Breast epithelium (tissue), 4 donors: Measurements from ENCODE around the gene C11orf52. TPM values are rescaled to one million over a fixed set of nuclear protein-coding genes. Genes with fewer than 3 reads are reported as not detected.

Experiments used
- DNase-seq, 2 donors: peaks; one replicate each; pipeline ENCODE4 v3.0.0-alpha.2; 2019; ENCODE audit warnings: low spot score in 2 of 2
- H3K27ac ChIP-seq, 2 donors: fragments of 200-600 bp; sonication (generic) in 1 of 2; one replicate each; pipeline ENCODE4 v1.5.1; 2016 to 2019; ENCODE audit warnings: mild to moderate bottlenecking in 1 of 2
- H3K27me3 ChIP-seq, 2 donors: fragments of 200-600 bp; sonication (generic) in 1 of 2; one replicate each; pipeline versions ENCODE4 v1.5.1 to v1.6.0; 2017 to 2019; ENCODE audit warnings: control low read depth in 1 of 2, mild to moderate bottlenecking in 1 of 2
- H3K36me3 ChIP-seq: fragments of 200-600 bp; one replicate; pipeline ENCODE4 v1.5.1; 2019
- H3K4me1 ChIP-seq, 2 donors: fragments of 200-600 bp; sonication (generic); one replicate each; pipeline ENCODE4 v1.5.1; 2016 to 2019; ENCODE audit warnings: control low read depth in 1 of 2
- H3K4me3 ChIP-seq, 3 donors: fragments of 200-600 bp; sonication (generic); 1 replicate in 2 of 3; 2 replicates in 1 of 3; pipeline ENCODE4 v1.5.1; 2016 to 2019; ENCODE audit warnings: mild to moderate bottlenecking in 3 of 3, moderate library complexity in 2 of 3
- H3K9me3 ChIP-seq, 2 donors: fragments of 200-600 bp; sonication (generic) in 1 of 2; one replicate each; pipeline ENCODE4 v1.5.1; 2016 to 2019; ENCODE audit warnings: control low read depth in 1 of 2
- POLR2A ChIP-seq: fragments of 450-650 bp; IDR thresholded peaks from one replicate; pipeline ENCODE4 v1.6.1; 2016; ENCODE audit warnings: antibody characterized with exemption, mild to moderate bottlenecking, moderate library complexity
- POLR2AphosphoS5 ChIP-seq, 3 donors: sonication (generic); formaldehyde crosslinking; IDR thresholded peaks; one replicate each; pipeline ENCODE4 v1.6.1; 2017; ENCODE audit warnings: antibody characterized with exemption in 3 of 3
- intact Hi-C: fragments of 100-400 bp; cut with DNase I; formaldehyde crosslinking; loops from one replicate; pipeline ENCODE4 v1.15.1; 2023; ENCODE audit warnings: low total_unique reads
- total RNA-seq, 3 donors: library from RNA; depleted of rRNA; stranded (reverse); fragments of >200 nt; gene quantifications; one replicate each; pipeline ENCODE4 v1.1.0, GENCODE V29; 2016
- TF ChIP-seq, protein P1 (sequence below), 3 donors: fragments of 450-650 bp; IDR thresholded peaks; one replicate each; pipeline ENCODE4 v1.5.1; 2016 to 2017; ENCODE audit warnings: antibody characterized with exemption in 3 of 3, mild to moderate bottlenecking in 3 of 3, moderate library complexity in 3 of 3

Gene C11orf52
- total RNA-seq, 3 donors from 2014 or later, result 7.5 to 40.5 (median 19.0) TPM

DNA sequence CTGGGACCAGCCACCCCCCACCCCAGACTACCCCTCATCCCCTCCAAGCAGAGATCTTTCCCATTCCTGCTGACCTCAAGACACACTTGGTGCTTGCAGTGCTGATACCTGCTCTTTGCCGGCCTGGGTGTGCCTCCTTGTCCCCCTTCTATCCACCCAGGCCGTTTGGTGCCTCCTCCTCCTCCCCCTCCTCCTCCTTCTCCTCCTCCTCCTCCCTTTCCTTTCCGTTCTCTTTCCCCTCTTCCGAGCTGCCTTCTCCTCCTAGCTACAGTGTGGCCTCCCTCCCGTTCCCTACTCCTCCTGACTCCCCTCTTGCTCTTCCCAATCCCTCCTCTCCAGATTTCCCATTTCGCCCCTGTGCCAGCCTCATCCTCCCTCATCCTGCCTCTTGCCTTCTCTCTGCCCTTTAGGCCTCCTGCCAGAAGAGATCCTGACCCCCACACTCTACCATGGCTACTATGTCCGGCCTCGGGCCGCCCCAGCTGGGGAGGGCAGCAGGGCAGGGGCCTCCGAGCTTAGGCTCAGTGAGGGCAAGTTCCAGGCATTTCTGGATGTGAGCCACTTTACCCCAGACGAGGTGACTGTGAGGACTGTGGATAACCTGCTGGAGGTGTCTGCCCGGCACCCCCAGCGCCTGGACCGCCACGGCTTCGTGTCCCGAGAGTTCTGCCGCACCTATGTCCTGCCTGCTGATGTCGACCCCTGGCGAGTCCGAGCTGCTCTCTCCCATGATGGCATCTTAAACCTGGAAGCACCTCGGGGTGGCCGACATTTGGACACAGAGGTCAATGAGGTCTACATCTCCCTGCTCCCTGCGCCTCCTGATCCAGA is 5.5 kb upstream of the C11orf52 start:
- DNase-seq, result no peak

DNA sequence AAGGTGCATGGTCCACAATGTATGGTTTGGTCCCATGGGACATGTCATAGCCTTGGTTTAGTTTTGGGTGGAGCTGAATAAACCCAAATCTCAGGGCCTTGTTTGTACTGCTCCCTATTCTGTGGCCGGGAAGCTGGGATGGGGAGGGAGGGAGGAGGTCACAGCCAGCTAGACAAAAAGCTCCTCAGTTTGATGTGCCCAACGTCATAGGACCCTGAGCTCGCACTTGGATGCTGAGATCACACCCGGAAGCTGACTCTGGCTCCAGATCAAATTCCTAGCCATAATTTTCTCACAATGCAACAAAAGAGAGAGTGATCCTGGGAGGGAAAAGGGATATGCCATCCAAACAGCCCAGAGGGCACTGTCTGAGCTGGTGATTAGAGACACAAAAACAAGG is 4.7 kb upstream of the C11orf52 start:
- Histone ChIP-seq H3K4me3 (peak overlapping the region; percentile 61 to 78 (median 63)), H3K27ac (peak overlapping the region; percentile 96 to 97), H3K9me3 (no peaks in the 10 kb centered on the region), H3K27me3 (no peaks in the 10 kb centered on the region), H3K36me3 (no peaks in the 10 kb centered on the region), H3K4me1 (no peaks in the 10 kb centered on the region)
- intact Hi-C loops, result no loop called here
- TF ChIP-seq POLR2A, result no peak
- TF ChIP-seq, protein P1, sequence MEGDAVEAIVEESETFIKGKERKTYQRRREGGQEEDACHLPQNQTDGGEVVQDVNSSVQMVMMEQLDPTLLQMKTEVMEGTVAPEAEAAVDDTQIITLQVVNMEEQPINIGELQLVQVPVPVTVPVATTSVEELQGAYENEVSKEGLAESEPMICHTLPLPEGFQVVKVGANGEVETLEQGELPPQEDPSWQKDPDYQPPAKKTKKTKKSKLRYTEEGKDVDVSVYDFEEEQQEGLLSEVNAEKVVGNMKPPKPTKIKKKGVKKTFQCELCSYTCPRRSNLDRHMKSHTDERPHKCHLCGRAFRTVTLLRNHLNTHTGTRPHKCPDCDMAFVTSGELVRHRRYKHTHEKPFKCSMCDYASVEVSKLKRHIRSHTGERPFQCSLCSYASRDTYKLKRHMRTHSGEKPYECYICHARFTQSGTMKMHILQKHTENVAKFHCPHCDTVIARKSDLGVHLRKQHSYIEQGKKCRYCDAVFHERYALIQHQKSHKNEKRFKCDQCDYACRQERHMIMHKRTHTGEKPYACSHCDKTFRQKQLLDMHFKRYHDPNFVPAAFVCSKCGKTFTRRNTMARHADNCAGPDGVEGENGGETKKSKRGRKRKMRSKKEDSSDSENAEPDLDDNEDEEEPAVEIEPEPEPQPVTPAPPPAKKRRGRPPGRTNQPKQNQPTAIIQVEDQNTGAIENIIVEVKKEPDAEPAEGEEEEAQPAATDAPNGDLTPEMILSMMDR (IDR thresholded peaks at IDR 0.05), result no peak
- peak in 1 of 3 donors; percentile 53 for TF ChIP-seq POLR2AphosphoS5 (IDR thresholded peaks at IDR 0.05)
- peak in 1 of 2 donors; percentile 80 for DNase-seq

More for the DNA sequence above, 5.5 kb upstream of the C11orf52 start:
- H3K9me3 ChIP-seq, result no peaks in the 10 kb centered on the region
- H3K4me3 ChIP-seq, result peak overlapping the region; percentile 61 to 78 (median 63)
- TF ChIP-seq, protein P1 (IDR thresholded peaks at IDR 0.05), result no peak
- TF ChIP-seq POLR2AphosphoS5 (IDR thresholded peaks at IDR 0.05), result peak in 1 of 3 donors; percentile 8
- H3K27me3 ChIP-seq, result no peaks in the 10 kb centered on the region
- H3K27ac ChIP-seq, result peak overlapping the region; percentile 96 to 97
- H3K36me3 ChIP-seq, result no peaks in the 10 kb centered on the region
- H3K4me1 ChIP-seq, result no peaks in the 10 kb centered on the region
- intact Hi-C loops, result no loop called here

DNA sequence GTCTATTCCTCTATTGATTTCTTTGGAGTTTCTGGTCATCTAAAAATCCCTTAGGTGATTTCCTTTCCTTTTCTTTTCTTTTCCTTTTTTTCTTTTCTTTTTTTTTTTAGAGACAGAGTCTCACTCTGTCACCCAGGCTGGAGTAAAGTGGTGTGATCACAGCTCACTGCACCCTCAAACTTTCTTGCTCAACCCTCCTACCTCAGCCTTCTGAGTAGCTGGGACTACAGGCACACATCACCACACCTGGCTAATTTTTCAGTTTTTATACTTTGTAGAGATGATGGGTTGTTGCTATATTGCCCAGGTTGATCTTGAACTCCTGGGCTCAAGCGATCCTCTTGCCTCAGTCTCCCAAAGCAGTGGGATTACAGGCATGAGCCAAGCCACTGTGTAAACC is 1.9 kb upstream of the C11orf52 start:
- H3K36me3 ChIP-seq, result no peaks in the 10 kb centered on the region
- no peaks in the 10 kb centered on the region for H3K4me1 ChIP-seq
- H3K9me3 ChIP-seq, result no peaks in the 10 kb centered on the region
- peak overlapping the region in 1 of 2 donors; percentile 96 for H3K27ac ChIP-seq
- H3K27me3 ChIP-seq, result no peaks in the 10 kb centered on the region
- no peak for DNase-seq
- H3K4me3 ChIP-seq, result no peak overlapping the region
- intact Hi-C loops, result no loop called here
- TF ChIP-seq, protein P1 (IDR thresholded peaks at IDR 0.05), result no peak
- TF ChIP-seq POLR2AphosphoS5 (IDR thresholded peaks at IDR 0.05) (no peak), POLR2A (no peak)

DNA sequence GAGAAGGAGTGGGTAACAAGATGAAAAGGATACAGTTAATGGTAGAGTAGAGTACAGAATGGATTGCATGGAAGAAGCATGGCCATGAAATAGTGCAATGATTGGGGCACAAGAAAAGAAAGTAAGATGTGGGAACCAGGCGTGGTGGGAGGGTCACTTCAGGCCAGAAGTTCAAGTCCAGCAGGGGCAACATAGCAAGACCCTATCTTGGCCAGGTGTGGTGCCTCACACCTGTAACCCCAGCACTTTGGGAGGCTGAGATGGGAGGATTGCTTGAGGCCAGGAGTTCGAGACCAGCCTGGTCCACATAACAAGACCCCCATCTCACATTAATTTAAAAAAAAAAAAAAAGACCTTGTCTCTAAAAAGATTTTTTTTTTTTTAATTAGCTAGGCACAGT is 1.4 kb upstream of the C11orf52 start:
- TF ChIP-seq POLR2AphosphoS5 (IDR thresholded peaks at IDR 0.05) (no peak), POLR2A (no peak)
- TF ChIP-seq, protein P1 (IDR thresholded peaks at IDR 0.05), result no peak

DNA sequence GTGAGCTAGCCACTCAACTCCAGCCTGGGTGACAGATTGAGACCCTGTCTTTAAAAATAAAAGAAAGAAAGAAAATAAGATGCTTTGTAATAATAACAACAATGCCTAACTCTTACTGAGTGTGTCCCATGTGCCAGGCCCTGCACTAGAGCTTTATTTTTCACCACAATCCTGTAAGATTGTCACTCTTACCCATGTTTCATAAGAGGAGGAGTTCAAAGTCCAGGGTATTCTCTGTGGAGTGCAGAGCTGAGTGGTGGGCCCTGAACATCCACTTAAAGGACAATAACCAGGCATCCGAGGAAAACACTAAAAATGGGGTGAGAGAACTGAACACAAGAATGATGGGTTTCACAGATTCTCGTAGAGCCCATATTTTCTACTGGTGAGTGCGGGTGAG is 925 bp upstream of the C11orf52 start:
- H3K27ac ChIP-seq, result peak overlapping the region; percentile 90 to 96
- no peaks in the 10 kb centered on the region for H3K4me1 ChIP-seq
- no peaks in the 10 kb centered on the region for H3K36me3 ChIP-seq
- TF ChIP-seq POLR2A (no peak), POLR2AphosphoS5 (IDR thresholded peaks at IDR 0.05) (no peak)
- TF ChIP-seq, protein P1 (IDR thresholded peaks at IDR 0.05), result no peak
- no peaks in the 10 kb centered on the region for H3K9me3 ChIP-seq
- intact Hi-C loops, result no loop called here
- no peak for DNase-seq
- H3K4me3 ChIP-seq, result no peak overlapping the region
- H3K27me3 ChIP-seq, result no peaks in the 10 kb centered on the region

More for the DNA sequence above, 1.4 kb upstream of the C11orf52 start:
- Histone ChIP-seq H3K4me3 (no peak overlapping the region), H3K36me3 (no peaks in the 10 kb centered on the region), H3K9me3 (no peaks in the 10 kb centered on the region), H3K4me1 (no peaks in the 10 kb centered on the region), H3K27me3 (no peaks in the 10 kb centered on the region), H3K27ac (peak overlapping the region in 1 of 2 donors; percentile 96)
- DNase-seq, result no peak
- intact Hi-C loops, result no loop called here
